HuH-7 (cell line): ENCODE data around the gene KRT82.

ENCODE experiments used
- DNase-seq: peaks from one replicate; pipeline ENCODE4 v3.0.0; 2011; ENCODE audit warnings: low spot score

Gene KRT82

GRCh38 chr12:52435659-52435999 is 29.5 kb upstream of the KRT82 start:
- DNase-seq, result no peak

DNA sequence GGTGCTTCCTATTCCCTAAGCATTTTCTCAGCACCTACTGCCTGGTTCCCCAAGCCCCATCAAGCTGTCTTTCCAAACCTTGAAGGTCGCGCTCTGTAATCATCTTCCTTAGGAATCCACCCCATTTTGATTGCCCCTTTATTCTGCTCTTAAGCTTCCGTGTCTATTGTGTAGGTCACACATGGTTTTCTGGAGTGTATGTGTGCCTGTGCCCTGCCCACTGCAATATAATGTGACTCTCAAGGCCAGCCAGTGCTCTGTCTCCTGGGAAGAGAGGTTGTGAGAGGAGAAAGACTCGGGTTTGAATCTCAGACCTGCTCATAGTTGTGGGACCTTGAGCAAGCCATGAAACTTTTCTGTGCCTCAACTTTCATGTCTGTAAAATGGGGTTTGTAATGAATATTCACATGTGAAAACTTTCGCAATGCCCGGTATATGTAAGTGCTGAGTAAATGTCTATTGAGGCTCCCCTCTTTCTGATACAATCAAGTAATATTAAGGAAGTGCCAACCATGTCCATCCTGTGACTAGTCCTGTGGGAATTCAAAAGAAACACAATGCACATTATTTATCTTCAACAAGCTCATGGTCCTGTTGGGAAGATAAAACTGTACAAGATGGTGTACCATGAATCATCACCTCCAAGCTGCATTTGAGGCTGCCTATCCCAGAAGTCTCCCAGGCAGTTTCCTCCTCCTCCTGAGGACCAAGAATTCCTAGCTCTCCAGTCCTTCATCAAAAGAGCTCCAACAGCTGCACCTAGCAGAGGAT is 28.8 kb upstream of the KRT82 start:
- DNase-seq, result no peak

DNA sequence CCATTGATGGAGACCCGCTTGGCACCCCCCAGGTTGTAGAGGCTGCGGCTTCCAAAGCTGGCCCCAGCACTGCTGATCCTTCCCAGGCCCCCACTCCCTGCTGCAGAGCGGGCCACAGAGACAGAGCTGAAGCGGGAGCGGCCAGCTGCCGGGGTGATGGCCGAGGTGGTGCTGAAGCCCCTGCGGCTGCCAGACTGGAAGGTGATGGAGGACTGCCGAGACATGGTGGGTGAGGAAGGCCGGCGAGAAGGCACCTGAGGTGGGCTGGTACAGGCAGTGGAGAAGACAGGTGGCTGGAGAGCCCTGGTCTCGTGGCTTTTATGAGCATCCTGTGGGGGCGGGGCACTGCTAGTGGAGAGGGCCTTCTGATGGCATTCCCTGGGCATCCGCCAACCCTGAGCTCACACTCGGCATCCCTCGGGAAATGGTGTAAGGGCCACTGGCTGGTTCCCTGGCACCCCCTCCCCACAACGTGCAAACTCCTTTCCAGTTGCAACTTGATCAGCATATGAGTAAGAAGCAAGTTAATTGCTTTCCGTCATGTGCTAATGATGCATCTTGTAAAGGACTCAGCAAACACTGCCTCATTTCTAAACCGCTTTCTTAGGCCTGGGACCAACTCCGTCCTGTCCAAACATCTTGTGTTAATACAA is 28.1 kb upstream of the KRT82 start, which contains the start of gene KRT75:
TSS of gene KRT75 (minus strand) at position 291 of the 653 bp plus-strand sequence. CDS start at position 224, 67 bp downstream.
- DNase-seq, result no peak

DNA sequence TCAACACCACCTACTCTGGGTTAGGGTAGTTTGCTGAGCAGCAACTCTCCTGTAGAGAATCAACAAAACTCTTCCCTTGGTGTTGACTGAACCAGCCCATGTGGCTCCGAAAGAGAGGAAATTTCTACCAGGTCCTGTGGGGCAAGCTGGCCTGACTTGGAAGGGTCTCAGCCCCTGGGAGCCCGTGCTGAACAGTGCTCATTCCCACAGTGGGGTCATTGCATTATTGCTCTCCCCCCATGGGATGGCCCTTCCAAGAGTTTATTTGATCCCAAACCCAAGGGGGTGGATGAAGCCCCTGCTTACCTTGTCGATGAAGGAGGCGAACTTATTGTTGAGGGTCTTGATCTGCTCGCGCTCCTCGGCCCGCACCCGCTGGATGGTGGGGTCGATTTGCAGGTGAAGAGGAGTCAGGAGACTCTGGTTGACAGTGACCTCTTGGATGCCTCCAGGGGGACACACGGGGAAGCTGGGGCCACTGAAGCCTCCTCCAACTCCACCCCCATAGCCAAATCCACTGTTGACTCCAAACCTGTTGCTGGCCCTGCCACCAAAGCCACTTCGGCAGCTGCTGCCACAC is 27.5 kb upstream of the KRT82 start:
- DNase-seq, result no peak

GRCh38 chr12:52432559-52433207 is 26.5 kb upstream of the KRT82 start:
- no peak for DNase-seq

DNA sequence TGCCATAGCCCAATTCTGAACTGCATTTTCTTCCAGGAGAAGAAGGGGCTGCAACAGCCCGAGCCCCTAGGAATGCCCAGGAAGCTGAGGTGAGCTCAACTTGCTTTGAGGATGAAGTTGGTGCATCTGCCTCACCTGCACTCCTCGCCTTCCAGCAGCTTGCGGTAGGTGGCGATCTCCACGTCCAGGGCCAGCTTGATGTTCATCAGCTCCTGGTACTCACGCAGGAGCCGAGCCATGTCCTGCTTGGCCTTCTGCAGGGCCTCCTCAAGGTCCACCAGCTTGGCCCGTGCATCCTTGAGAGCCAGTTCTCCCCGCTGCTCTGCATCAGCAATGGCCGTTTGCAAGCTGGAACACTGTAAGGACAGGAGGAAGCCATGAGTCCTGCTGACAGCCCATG is 22.0 kb upstream of the KRT82 start:
- no peak for DNase-seq

GRCh38 chr12:52427083-52427482 is 20.9 kb upstream of the KRT82 start:
- DNase-seq, result no peak

GRCh38 chr12:52426034-52426433 is 19.9 kb upstream of the KRT82 start:
- no peak for DNase-seq

- no peak for DNase-seq
These were observed 19.3 kb upstream of the KRT82 start for GRCh38 chr12:52425466-52425865.

- no peak for DNase-seq
These were observed 17.7 kb upstream of the KRT82 start for GRCh38 chr12:52423661-52424500.

GRCh38 chr12:52423035-52423434 is 16.9 kb upstream of the KRT82 start:
- DNase-seq, result no peak

- no peak for DNase-seq
These were observed 13.5 kb upstream of the KRT82 start for GRCh38 chr12:52419656-52420055.

DNA sequence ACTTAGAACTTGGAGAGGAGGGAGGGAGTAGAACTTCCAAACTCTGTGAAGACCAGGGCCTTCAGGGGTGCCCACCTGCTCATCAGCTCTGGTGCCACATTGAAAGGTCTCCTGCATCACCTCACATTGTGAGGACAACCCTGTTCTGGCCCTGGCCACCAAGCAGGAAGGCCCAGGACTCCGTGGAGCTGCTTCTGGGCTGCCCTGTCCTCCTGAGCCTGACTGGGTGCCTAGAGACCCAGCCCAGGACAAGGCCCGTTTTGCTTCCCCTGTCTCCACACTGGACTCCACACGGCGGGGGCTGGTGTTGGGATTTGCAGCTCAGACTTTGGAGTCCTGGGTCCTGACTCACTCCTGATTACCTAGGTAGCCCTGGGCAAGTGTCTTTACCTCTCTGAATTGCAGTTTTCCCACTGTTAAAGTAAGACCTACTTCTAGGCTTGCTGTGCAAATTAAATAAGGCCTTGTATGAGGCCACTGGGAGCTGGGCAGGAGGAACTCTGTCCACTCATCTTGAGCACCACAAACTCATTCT is 12.5 kb upstream of the KRT82 start:
- no peak for DNase-seq

DNA sequence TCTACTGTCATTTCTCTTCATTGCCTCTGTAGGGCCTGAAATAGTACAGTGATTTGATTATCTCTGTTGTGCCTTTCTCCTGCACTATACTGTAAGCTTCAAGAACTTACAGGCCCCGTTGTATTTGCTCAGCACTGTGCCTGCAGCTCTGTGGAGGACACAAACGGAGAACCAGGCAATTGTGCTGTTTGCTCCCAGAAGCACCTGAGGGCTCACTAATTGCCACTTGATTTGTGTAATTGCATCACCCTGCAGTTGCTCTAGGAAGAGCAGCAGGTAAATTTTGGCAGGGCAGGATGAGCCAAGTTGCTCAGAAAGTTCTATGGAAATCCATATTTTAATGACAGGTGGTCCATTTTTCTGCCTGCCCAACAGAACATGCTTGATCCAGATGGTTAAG is 11.6 kb upstream of the KRT82 start:
- DNase-seq, result no peak

DNA sequence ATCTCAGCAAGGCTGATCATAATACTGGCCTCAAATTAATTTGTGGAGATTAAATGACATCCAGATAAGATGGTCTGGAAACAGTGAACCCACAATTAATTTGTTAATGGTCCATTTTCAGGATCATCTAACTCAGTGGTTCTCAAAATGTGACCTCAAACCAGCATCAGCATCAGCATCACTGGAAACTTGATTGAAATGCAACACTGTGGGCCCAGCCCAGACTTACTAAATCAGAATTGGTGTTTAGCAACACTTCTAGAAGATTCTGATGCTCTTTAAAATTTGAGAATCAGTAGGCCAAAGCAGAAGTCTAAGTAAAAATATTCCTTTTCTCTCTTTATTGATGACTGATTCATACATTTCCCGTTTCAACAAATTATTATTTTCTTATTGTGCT is 10.7 kb upstream of the KRT82 start:
- no peak for DNase-seq

- no peak for DNase-seq
These were observed 10.0 kb upstream of the KRT82 start for GRCh38 chr12:52415870-52416750.

DNA sequence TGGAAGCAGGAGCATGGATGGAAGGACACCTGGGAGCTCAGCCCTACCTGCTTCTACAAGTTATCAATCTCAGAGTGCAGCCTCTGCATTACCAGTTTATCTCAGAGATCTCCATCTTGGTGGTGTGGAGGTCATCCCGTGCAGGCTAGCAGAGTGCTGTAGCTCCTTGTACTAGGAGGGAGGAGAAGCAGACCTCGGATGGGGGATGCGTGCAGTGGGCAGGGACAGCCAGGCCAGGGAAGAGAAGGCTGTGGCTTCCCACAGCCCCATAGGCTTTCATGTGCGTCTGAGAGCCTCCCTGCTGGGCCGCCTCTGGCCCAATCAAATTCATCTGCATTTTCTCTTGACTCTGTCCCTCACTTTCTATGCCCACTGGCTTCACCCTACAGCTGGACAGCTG is 8.8 kb upstream of the KRT82 start:
- no peak for DNase-seq

GRCh38 chr12:52413782-52414345 is 7.7 kb upstream of the KRT82 start:
- DNase-seq, result no peak

- DNase-seq, result no peak
These were observed 7.1 kb upstream of the KRT82 start for GRCh38 chr12:52413202-52413601.

DNA sequence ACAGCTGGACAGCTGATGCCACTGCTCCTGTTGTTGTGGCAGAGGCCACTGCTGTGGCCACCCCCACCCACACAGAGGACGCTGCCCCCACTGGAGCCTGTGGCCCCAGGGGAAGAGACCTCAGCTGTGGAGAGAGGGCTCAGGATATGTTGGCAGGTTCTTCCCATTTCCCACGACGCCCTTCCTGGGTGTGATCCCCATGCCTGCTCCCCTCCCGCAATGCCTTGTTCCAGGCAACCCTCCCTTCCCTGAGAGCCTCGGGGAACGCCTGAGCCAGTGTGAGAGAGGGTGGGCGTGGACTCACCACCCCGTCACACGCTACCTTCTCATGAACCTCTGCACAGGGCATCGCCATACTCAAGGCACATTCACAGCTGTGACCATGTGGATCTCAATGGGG is 5.7 kb upstream of the KRT82 start:
- DNase-seq, result no peak
